Astrocyte (in vitro differentiated cells and primary cell): Measurements from ENCODE around the gene GIPC3. TPM values are rescaled to one million over a fixed set of nuclear protein-coding genes. Genes with fewer than 3 reads are reported as not detected.
A peak's percentile ranks its signal among the peaks of the same experiment; 100 is the strongest.

Experiments
- DNase-seq: peaks from one replicate; pipeline ENCODE4 v3.0.0-alpha.2; 2010; ENCODE audit warnings: low read depth
- FAIRE-seq: peaks from 2 replicates; lab custom pipeline; 2011; peaks lifted over from hg19 to GRCh38; lab: Jason Lieb, UNC
- H2AFZ ChIP-seq: 2 replicates; pipeline ENCODE4 v1.6.0; 2012; ENCODE audit warnings: low read depth, low read length, inconsistent platforms
- H3K27ac ChIP-seq: 2 replicates; pipeline ENCODE4 v1.5.1; 2011; ENCODE audit warnings: low read depth, low read length, inconsistent platforms
- H3K27me3 ChIP-seq: 2 replicates; pipeline ENCODE4 v1.6.0; 2011; ENCODE audit warnings: low read length, inconsistent platforms; ENCODE audit not compliant: insufficient read depth
- H3K36me3 ChIP-seq: 2 replicates; pipeline ENCODE4 v1.5.1; 2011; ENCODE audit warnings: low read length, inconsistent platforms; ENCODE audit not compliant: insufficient read depth
- H3K4me1 ChIP-seq: 2 replicates; pipeline ENCODE4 v1.5.1; 2011; ENCODE audit warnings: low read length, inconsistent platforms; ENCODE audit not compliant: insufficient read depth
- H3K4me2 ChIP-seq: 2 replicates; pipeline ENCODE4 v1.6.0; 2012; ENCODE audit warnings: low read length, inconsistent platforms
- H3K4me3 ChIP-seq: 2 replicates; pipeline ENCODE4 v1.5.1; 2011; ENCODE audit warnings: low read depth, mild to moderate bottlenecking, low read length, inconsistent platforms; ENCODE audit not compliant: insufficient read depth
- H3K79me2 ChIP-seq: 2 replicates; pipeline ENCODE4 v1.6.0; 2012; ENCODE audit warnings: mild to moderate bottlenecking, low read length, inconsistent platforms; ENCODE audit not compliant: insufficient read depth
- H3K9ac ChIP-seq: 2 replicates; pipeline ENCODE4 v1.6.0; 2012; ENCODE audit warnings: mild to moderate bottlenecking, low read length, inconsistent platforms
- H3K9me3 ChIP-seq: 2 replicates; pipeline ENCODE4 v1.5.1; 2012; ENCODE audit warnings: low read depth, mild to moderate bottlenecking, low read length, inconsistent platforms; ENCODE audit not compliant: insufficient read depth
- H4K20me1 ChIP-seq: 2 replicates; pipeline ENCODE4 v1.6.0; 2012; ENCODE audit warnings: low read length, inconsistent platforms; ENCODE audit not compliant: insufficient read depth
- H3K27ac Mint-ChIP-seq: one replicate; pipeline ENCODE4 v1.8.0; 2021; ENCODE audit warnings: mild to moderate bottlenecking, mixed read lengths; ENCODE audit not compliant: unreplicated experiment
- H3K27me3 Mint-ChIP-seq: one replicate; pipeline ENCODE4 v1.8.0; 2021; ENCODE audit warnings: low read depth, mixed read lengths; ENCODE audit not compliant: unreplicated experiment
- H3K36me3 Mint-ChIP-seq: one replicate; pipeline ENCODE4 v1.8.0; 2021; ENCODE audit warnings: low read depth, mixed read lengths; ENCODE audit not compliant: unreplicated experiment
- H3K4me1 Mint-ChIP-seq: one replicate; pipeline ENCODE4 v1.8.0; 2021; ENCODE audit warnings: low read depth, mixed read lengths; ENCODE audit not compliant: unreplicated experiment
- H3K4me3 Mint-ChIP-seq: one replicate; pipeline ENCODE4 v1.8.0; 2021; ENCODE audit warnings: mild to moderate bottlenecking, moderate library complexity, mixed read lengths; ENCODE audit not compliant: unreplicated experiment
- H3K9me3 Mint-ChIP-seq: one replicate; pipeline ENCODE4 v1.8.0; 2021; ENCODE audit warnings: mild to moderate bottlenecking, mixed read lengths; ENCODE audit not compliant: unreplicated experiment
- CTCF ChIP-seq: IDR thresholded peaks from 2 replicates; pipeline ENCODE4 v1.5.1; 2011; ENCODE audit warnings: low read depth, mild to moderate bottlenecking, inconsistent platforms, low read length, moderate library complexity; ENCODE audit not compliant: insufficient read depth
- EZH2 ChIP-seq: IDR thresholded peaks from 2 replicates; pipeline ENCODE4 v1.6.1; 2012; ENCODE audit warnings: mild to moderate bottlenecking, low read length, inconsistent platforms; ENCODE audit not compliant: insufficient read depth
- total RNA-seq: library from RNA; stranded (reverse); gene quantifications from 2 replicates; pipeline ENCODE4 v1.2.1, GENCODE V29; 2021

Gene GIPC3
- total RNA-seq, 1 donor from 2014 or later = 0.09 TPM

DNA sequence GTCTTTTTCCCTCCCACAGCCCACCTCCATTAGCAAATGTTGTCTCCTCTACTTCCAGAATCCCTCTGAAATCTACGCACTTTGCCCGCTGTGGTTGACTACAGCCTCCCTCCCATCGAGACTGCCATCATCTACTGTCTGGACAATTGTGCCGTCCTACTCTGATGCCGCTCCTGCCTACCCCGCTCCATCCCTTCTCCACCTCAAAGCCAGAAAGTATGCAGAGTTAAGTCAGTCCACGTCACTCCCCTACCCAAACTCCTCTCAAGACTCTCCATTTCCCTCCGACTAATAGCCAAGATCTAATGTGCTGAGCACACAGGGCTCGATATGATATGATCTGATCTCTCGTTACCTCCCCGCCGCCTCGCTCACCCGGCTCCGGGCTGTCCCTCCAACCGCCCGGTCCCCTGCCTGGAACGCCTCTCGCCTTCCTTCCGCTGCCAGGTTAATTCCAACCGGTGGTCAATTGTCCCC lies 40.8 kb downstream of the GIPC3 start:
- H3K79me2 ChIP-seq = peaks cover 37% of the 10 kb centered on the region
- peaks cover 31% of the 10 kb centered on the region for H4K20me1 ChIP-seq
- H3K27ac ChIP-seq = peak overlapping the region; percentile 99
- no peaks in the 10 kb centered on the region for H3K27me3 Mint-ChIP-seq
- TF ChIP-seq CTCF = no peak
- TF ChIP-seq EZH2 = no peak
- peak overlapping the region; percentile 96 for H3K4me3 ChIP-seq
- peak overlapping the region; percentile 94 for H3K4me3 Mint-ChIP-seq
- peak overlapping the region; percentile 97 for H3K27ac Mint-ChIP-seq
- H3K4me1 ChIP-seq = peaks cover 10% of the 10 kb centered on the region
- H3K9ac ChIP-seq = peak overlapping the region; percentile 94
- H3K27me3 ChIP-seq = no peaks in the 10 kb centered on the region
- DNase-seq (peak; percentile 10), FAIRE-seq (no peak)
- no peaks in the 10 kb centered on the region for H3K36me3 ChIP-seq
- H3K4me1 Mint-ChIP-seq = peaks cover 4% of the 10 kb centered on the region
- peak overlapping the region; percentile 83 for H2AFZ ChIP-seq
- H3K4me2 ChIP-seq = peak overlapping the region; percentile 95
- no peaks in the 10 kb centered on the region for H3K9me3 ChIP-seq
- peaks cover 4% of the 10 kb centered on the region for H3K36me3 Mint-ChIP-seq
- H3K9me3 Mint-ChIP-seq = no peaks in the 10 kb centered on the region

- peak within 1 kb of the TSS; percentile 97 for H3K27ac Mint-ChIP-seq
- FAIRE-seq = peak; percentile 83
- H3K4me3 Mint-ChIP-seq = peak within 1 kb of the TSS; percentile 94
- peak within 1 kb of the TSS; percentile 83 for H2AFZ ChIP-seq
- peaks cover 4% of the 10 kb centered on the region for H3K36me3 Mint-ChIP-seq
- peak within 1 kb of the TSS; percentile 99 for H3K27ac ChIP-seq
- H3K9ac ChIP-seq = peak within 1 kb of the TSS; percentile 94
- TF ChIP-seq CTCF (no peak), EZH2 (no peak)
- peaks cover 31% of the 10 kb centered on the region for H4K20me1 ChIP-seq
- no peaks in the 10 kb centered on the region for H3K27me3 ChIP-seq
- H3K4me2 ChIP-seq = peak within 1 kb of the TSS; percentile 95
- peak within 1 kb of the TSS; percentile 96 for H3K4me3 ChIP-seq
- no peaks in the 10 kb centered on the region for H3K9me3 Mint-ChIP-seq
- peaks cover 37% of the 10 kb centered on the region for H3K79me2 ChIP-seq
- no peaks in the 10 kb centered on the region for H3K27me3 Mint-ChIP-seq
- DNase-seq = peak; percentile 93
- H3K9me3 ChIP-seq = no peaks in the 10 kb centered on the region
- H3K4me1 ChIP-seq = peaks cover 10% of the 10 kb centered on the region
- H3K4me1 Mint-ChIP-seq = peaks cover 4% of the 10 kb centered on the region
- no peaks in the 10 kb centered on the region for H3K36me3 ChIP-seq
These were observed 41.4 kb downstream of the GIPC3 start, which contains the start of gene CACTIN for GRCh38 chr19:3626473-3627350. Gene CACTIN (minus strand): TSS chr19:3626790. CDS start chr19:3626762, 28 bp downstream.
